ENCODE results near the gene MRPL55.
A peak's percentile ranks its signal among the peaks of the same experiment; 100 is the strongest.
"Not testable (repeated sequence)": the region's sequence is repeated elsewhere in the genome, so short reads cannot be mapped to it uniquely, and the experiment has no call there.

Gene MRPL55

DNA sequence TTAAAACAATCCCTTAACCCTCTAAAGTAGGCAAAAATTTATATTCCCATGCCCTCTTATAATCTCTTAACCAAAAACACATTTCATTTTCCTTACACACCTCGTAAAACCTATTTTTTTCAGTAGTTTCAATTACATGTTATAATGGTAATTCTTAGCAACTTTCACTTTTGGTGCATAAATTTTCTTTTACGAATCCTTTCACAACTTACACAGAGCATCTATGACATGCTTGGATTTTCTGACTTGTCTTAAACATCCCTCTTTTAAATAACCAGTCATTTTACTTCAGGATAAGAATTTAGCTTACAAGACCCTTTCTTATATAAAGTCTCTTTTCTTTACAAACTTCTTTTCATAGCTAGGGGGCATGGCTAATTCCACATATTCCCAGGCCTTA is 8.9 kb upstream of the MRPL55 start:
- DNase-seq (ENCODE audit: low read depth): no peak
- TF ChIP-seq, protein P1, sequence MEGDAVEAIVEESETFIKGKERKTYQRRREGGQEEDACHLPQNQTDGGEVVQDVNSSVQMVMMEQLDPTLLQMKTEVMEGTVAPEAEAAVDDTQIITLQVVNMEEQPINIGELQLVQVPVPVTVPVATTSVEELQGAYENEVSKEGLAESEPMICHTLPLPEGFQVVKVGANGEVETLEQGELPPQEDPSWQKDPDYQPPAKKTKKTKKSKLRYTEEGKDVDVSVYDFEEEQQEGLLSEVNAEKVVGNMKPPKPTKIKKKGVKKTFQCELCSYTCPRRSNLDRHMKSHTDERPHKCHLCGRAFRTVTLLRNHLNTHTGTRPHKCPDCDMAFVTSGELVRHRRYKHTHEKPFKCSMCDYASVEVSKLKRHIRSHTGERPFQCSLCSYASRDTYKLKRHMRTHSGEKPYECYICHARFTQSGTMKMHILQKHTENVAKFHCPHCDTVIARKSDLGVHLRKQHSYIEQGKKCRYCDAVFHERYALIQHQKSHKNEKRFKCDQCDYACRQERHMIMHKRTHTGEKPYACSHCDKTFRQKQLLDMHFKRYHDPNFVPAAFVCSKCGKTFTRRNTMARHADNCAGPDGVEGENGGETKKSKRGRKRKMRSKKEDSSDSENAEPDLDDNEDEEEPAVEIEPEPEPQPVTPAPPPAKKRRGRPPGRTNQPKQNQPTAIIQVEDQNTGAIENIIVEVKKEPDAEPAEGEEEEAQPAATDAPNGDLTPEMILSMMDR (conservative IDR thresholded peaks at IDR 0.05; ENCODE audit: low read length): no peak
- no peak overlapping the region for H3K4me3 ChIP-seq (ENCODE audit: low read length)

DNA sequence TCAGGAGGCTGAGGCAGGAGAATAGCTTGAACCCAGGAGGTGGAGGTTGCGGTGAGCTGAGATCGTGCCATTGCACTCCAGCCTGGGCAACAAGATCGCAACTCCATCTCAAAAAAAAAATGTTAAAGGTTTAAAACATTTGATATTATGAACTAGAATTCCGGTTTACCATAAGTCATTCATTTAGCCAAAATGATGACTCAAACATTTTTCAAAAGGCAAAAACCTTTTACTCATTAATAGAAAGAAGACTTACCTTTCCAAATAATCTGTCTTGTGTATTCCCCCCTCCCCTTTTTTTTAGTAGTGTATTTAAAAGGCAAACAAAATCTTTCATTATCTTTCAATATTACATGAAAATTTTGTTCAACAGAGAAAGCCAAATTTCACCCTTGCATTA is 8.2 kb upstream of the MRPL55 start:
- H3K4me3 ChIP-seq (ENCODE audit: low read length): no peak overlapping the region
- TF ChIP-seq, protein P1 (conservative IDR thresholded peaks at IDR 0.05; ENCODE audit: low read length): no peak
- no peak for DNase-seq (ENCODE audit: low read depth)

DNA sequence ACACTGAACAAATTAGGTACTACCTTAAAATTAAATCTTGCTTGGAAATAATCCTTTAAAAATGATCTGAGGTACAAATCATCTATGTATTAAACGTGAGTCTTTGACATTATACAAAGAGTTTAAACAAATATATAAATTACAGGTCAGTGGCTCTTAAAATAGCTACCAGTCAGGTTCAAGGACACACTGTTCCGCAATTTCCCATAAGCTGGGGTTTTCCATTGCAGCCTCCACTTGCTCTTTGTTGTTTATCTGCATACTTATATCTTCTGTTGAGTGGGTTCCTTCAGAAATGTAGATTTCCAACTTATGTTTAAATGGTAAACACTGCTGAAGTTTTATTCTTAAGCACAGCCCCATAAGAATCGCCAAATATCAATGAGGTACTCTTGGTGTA is 5.7 kb upstream of the MRPL55 start:
- TF ChIP-seq, protein P1 (conservative IDR thresholded peaks at IDR 0.05; ENCODE audit: low read length): no peak
- no peak overlapping the region for H3K4me3 ChIP-seq (ENCODE audit: low read length)

DNA sequence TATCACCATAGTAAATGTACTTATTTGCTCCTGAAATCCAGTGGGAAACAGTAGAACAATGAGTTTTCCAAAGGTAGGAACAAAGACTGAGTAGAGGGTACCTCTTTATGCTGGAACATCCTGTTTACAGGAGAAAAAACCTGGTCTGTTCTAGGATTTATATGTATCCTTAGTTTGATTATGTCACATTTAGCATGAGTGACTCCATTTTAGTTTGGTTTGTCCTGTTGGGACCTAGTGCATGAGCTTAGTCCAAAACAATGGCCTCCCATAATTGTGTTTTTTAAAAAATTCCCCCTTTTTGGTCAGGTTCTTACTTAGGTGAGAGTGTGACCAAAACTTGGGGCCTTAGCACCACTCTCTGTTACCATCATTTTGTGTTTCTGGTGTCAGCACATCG is 3.5 kb upstream of the MRPL55 start:
- no peak for DNase-seq (ENCODE audit: low read depth)
- TF ChIP-seq, protein P1 (conservative IDR thresholded peaks at IDR 0.05; ENCODE audit: low read length): no peak
- no peak overlapping the region for H3K4me3 ChIP-seq (ENCODE audit: low read length)

More for the DNA sequence above, 5.7 kb upstream of the MRPL55 start:
- DNase-seq (ENCODE audit: low read depth): no peak

DNA sequence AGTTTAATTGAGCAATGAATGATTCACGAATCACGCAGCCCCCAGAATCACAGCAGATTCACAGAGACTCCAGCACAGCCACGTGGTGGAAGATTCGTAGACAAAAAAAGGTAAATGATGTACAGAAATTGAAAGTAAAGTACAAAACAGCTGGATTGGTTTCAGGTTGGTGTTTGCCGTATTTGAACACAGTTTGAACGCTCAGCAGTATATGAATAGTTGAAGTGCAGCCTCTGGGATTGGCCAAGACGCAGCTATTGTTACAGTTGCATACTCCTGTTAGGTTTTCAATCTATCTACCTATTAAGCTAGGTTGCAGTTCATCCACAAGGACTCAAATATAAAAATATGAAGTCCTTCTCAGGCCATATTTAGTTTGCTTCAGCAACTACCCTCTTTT is 3.1 kb upstream of the MRPL55 start:
- H3K4me3 ChIP-seq (ENCODE audit: low read length): no peak overlapping the region
- TF ChIP-seq, protein P1 (conservative IDR thresholded peaks at IDR 0.05; ENCODE audit: low read length): no peak
- no peak for DNase-seq (ENCODE audit: low read depth)

DNA sequence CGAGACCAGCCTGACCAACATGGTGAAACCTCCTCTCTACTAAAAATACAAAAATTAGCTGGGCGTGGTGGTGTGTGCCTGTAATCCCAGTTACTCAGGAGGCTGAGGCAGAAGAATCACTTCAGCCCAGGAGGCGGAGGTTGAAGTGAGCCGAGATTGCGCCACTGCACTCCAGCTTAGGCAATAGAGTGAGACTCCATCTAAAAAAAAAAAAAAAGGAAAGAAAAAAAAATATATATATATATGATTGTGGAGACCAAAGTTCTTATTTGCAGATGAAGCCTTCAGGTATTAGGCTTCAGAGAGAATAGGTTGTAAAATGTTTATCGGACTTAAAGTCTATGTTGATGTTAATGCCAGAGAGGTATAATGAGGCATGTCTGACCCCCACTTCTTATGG is 2.2 kb upstream of the MRPL55 start:
- not testable (repeated sequence) for DNase-seq (ENCODE audit: low read depth); H3K4me3 ChIP-seq (ENCODE audit: low read length)

DNA sequence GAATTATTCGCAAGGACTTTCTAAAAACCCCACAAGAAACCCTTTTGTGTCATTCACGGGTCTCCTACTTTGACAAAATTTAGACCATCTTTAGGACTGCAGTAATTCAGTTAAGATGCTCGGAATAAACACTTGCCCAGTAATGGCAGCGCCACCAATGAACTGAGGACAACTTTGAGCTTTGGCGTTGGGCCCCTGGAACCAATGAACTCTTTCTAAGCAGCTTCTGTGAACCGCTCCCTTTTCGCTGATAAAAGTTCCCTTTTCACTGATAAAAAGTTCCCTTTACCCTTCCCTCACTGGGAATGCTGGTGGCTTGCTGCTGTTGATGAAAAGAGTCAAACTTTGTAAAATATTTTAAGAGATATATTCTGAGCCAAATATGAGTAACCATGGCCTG is 1.5 kb upstream of the MRPL55 start:
- TF ChIP-seq, protein P1 (conservative IDR thresholded peaks at IDR 0.05; ENCODE audit: low read length): no peak
- H3K4me3 ChIP-seq (ENCODE audit: low read length): peak overlapping the region; percentile 98; the same call in 1 of the 2 replicates

DNA sequence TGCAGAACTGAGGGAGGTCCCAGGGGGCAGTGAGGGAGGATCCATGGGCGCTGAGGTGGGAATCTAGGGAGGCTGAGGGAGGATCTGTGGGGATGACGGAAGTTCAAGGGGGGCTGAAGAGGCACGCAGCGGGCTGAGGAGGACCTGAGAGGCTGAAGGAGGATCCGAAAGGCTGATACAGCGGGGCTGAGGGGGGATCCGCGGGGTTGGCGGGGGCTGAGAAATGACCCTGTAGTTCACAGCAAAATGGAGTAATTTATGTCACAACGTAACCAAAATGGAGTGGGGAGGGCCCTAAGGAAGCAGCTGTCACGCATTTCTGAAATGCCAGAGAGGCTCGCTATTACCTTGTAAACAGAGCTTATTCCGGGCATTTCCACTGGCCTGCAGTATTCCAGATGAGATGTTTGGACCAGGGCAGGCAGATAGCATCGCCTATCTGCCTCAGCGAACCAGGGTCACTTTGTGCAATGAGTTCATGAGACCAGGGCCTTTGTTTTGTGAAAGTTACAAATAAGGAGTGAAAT is 926 bp upstream of the MRPL55 start:
- DNase-seq (ENCODE audit: low read depth): peak; percentile 50
- peak overlapping the region; percentile 98 for H3K4me3 ChIP-seq (ENCODE audit: low read length)
- TF ChIP-seq, protein P1 (conservative IDR thresholded peaks at IDR 0.05; ENCODE audit: low read length): no peak

More for the DNA sequence above, 1.5 kb upstream of the MRPL55 start:
- no peak for DNase-seq (ENCODE audit: low read depth)
